ENCODE data around the gene RUBCN.

Gene RUBCN

DNA sequence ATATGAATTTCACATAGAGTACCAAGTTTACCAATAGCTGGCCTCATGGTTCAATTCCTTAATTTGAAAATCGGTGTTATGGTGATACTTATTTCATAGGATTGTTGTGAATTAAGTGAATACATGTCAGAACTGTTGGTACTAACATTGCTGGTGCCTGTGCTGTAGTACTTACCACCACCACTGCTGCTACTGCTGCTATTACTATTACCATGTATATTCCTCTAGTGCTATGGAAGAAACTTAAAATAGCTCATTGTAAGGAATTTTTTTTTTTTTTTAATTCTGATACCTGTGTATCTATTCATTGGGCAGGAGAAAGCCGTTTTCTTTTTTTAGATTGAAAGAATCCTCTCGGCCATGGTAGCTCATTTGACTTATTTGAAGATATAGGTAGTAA is 16.6 kb upstream of the RUBCN start:
- FAIRE-seq (no peak), DNase-seq (ENCODE audit: insufficient read length, low spot score) (no peak)
- no peak for TF ChIP-seq CTCF (IDR thresholded peaks at IDR 0.05; ENCODE audit: insufficient read depth, missing control alignments)

GRCh38 chr3:197752107-197752506 is 15.4 kb upstream of the RUBCN start:
- no peak for TF ChIP-seq CTCF (IDR thresholded peaks at IDR 0.05; ENCODE audit: insufficient read depth, missing control alignments)
- DNase-seq (ENCODE audit: insufficient read length, low spot score) (no peak), FAIRE-seq (no peak)

DNA sequence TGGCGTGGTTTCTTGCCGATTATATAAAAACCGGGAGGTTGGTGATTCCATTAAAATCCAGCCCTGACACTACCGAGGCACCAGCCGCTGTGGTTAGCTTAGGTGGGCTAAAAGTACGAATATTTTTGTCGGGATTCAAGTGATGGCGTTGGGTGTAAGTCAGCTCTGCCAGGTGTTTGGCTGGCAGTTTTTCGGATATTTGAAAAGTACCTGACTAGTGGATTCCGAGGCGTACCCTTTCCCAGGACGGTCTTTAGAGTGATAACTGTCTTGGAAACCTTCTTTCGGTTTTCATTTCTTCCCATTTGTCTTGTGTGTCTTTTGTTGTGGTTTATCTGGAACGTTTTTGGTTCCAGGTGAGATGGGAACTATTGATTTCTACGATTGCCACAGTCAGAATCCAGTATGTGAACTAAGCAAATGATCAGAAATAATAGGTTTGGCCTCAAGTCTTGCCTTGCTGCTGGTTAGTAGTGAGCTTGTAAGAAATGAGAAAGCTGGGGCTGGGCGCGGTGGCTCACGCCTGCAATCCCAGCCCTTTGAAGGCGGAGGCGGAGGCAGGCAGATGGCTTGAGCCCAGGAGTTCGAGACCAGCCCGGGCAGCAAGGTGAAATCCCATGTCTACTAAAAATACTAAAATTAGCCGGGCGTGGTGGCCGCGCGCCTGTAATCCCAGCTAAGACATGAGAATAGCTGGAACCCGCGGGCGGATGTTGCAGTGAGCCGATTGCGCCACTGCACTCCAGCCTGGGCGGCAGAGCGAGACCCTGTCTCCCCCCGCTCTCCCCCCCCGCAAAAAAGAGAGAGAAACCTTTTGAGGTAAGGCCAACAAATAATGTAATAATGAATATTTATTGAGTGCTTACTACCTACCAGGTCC is 14.4 kb upstream of the RUBCN start:
- no peak for FAIRE-seq
- no peak for TF ChIP-seq CTCF (IDR thresholded peaks at IDR 0.05; ENCODE audit: insufficient read depth, missing control alignments)
- no peak for DNase-seq (ENCODE audit: insufficient read length, low spot score)

- FAIRE-seq (no peak), DNase-seq (ENCODE audit: insufficient read length, low spot score) (no peak)
- no peak for TF ChIP-seq CTCF (IDR thresholded peaks at IDR 0.05; ENCODE audit: insufficient read depth, missing control alignments)
Observed at GRCh38 chr3:197750396-197750831, 13.7 kb upstream of the RUBCN start.

- TF ChIP-seq CTCF (IDR thresholded peaks at IDR 0.05; ENCODE audit: insufficient read depth, missing control alignments) = peak; percentile 45
- DNase-seq (ENCODE audit: insufficient read length, low spot score) (peak; percentile 69), FAIRE-seq (no peak)
Observed at GRCh38 chr3:197749601-197750395, 13.1 kb upstream of the RUBCN start, which contains the start of gene FYTTD1. TSS of gene FYTTD1 (plus strand) at chr3:197749883. CDS start at chr3:197749972, 89 bp downstream.

- TF ChIP-seq CTCF (IDR thresholded peaks at IDR 0.05; ENCODE audit: insufficient read depth, missing control alignments) = no peak
- DNase-seq (ENCODE audit: insufficient read length, low spot score) (no peak), FAIRE-seq (no peak)
Observed at GRCh38 chr3:197749315-197749600, 12.6 kb upstream of the RUBCN start.

All from D721Med (cell line).